Activated CD4-positive, CD25-positive, alpha-beta regulatory T cell (primary cell): ENCODE measurements around the gene GCFC2.
"Not testable (repeated sequence)": the region's sequence is repeated elsewhere in the genome, so short reads cannot be mapped to it uniquely, and the experiment has no call there.

Source experiments
- DNase-seq, 4 experiments: peaks; one replicate each; lab custom pipeline; 2025; lab: John Stamatoyannopoulos, UW

GCFC2 gene

DNA sequence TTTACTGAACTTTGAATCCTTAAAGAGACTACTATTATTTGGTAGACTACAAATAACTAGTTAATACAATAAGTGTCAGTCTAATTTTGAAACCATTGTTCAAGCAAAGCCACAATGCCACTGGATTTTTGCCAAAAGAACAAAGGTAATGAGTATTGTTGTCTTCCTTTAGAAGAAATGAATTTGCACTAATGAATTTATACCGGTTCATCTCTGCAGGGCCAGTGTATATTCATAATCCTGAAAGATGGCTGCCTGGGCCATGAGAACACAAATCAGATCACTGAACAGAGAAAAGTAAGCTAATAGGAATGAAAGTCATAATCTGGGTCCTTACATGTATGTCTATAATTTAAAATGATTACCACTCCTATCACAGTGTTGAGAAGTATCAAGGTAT lies 31.2 kb downstream of the GCFC2 start:
- DNase-seq = no peak

DNA sequence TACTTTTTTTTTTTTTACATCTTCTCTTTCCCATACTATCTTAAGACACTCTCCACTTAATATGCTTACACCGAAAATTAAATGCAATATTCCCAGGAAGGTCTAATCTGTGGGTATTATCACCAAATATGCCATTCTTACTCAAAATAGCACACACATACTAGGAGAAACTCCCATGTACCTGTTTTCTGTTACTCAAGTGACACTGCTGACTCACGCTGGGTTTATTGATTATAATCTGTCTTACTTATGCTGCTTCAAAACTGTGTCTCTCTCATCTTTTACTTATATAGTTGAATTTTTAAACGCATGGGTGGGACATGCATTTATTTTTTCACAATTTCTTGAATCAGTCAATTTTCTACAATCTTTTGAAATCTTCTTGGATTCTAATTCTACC lies 34.3 kb downstream of the GCFC2 start:
- DNase-seq = no peak

DNA sequence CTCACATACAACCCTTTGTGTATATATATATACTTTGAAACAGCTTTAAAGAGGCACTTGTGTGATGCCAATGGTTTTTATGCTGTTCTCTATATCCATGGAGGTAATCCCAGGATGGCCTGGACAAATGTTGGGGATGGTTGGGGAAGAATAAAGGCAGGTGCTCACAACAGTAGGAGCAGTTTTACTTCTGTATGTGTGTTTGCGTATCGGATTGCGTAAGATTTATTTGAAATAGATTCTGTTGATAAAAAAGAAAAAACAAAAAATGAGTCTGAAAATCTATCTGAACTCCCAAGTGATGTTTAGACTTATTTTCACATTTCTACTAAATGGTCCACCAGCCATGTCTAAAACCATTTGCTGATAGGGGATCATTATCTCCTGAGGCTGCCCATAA lies 34.8 kb downstream of the GCFC2 start:
- DNase-seq = no peak

DNA sequence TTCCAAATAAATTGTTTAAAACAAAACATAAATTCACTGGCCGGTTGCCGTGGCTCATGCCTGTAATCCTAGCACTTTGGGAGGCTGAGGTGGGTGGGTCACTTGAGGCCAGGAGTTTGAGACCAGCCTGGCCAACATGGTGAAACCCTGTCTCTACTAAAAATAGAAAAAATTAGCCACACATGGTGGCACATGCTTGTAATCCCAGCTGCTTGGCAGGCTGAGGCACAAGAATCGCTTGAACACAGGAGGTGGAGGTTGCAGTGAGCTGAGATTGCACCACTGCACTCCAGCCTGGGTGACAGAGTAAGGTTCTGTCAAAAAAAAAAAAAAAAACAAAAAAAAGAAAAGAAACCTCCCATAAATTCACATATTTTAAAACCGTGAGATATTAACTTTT lies 35.3 kb downstream of the GCFC2 start:
- DNase-seq = not testable (repeated sequence)

DNA sequence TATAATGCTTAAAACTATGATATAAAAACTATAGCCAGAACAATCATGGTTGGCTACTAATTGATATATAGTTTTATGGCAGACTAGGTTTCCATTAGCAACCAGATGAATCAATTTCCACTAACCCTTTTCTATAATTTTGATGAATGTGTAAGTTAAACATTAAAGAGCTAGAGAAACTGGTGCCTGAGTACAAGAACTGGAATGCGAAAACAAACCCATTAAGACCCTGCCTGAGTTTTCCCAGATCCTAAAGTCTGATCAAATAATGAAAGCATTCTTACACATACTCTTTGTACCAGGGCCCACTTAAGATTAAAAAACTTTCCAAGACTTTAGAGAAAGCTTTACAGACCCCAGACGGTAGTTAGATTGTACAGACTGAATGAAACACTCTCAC lies 42.8 kb downstream of the GCFC2 start:
- DNase-seq = no peak

DNA sequence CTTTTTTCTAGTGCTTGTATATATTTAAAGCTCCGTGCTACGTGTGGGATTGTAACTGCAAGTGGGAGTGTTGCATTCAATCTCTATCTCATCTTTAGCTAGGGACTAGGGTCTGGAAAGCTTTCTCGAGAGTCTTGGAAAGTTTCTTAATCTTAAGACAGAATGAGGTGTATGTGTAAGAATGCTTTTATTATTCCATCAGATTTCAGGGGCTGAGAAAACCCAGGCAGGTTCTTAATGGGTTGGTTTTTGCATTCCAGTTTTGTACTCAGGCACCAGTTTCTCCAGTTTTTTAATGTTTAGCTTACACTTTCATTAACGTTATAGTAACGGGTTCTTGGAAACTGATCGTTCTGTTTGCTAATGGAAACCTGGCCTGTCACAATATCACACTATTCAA lies 43.8 kb downstream of the GCFC2 start:
- no peak for DNase-seq

DNA sequence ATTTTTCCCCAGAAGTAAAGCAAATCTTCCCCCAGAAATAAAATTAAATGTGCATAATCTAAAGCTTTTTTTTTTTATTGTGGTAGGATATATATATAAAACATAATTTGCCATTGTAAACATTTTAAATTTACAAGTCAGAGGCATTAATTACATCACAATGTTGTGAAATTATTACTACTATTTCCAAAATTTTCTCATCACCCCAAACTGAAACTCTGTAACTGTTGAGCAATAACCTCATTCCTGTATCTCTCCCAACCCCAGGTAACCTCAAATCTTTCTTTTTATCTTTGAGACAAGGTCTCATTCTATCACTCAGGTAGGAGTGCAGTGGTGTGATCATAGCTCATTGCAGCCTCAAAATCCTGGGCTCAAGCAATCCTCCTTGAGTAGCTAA lies 52.9 kb downstream of the GCFC2 start:
- no peak for DNase-seq

DNA sequence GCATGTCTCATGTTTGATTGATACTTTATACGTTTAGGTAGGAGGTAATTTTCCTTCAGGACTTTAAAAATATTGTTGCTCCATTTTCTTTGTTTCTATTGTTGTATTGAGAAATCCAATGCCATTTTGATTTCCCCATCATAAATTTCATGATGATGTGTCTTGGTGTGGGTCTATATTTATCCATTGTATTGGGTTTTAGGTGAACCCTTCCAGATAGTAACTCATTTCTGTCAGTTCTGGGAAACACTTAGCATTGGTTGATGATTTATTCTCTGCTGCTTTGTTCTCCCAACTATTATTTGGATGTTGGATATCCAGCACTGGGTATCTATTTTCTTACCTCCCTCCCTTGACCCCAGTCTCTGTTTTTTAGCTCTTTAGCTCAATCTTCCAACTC lies 54.2 kb downstream of the GCFC2 start:
- no peak for DNase-seq

DNA sequence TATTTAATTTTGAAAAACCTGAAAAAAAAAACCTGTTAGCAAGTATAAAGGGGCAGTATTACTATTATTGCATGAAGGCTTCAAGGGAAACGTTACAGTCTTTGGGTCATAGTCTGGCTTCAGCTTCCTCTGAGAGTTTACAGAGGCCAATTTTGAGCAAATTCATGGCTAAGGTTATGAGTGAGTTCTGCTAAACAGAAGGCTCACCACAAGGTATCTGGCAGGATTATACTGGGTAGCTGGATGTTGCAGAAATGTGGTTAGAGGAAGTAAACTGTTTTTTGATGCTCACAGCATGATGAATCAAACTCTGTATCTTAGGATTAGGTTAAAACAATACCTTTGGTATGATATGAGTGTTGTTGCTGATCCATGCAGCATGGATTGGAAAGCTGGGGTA lies 54.9 kb downstream of the GCFC2 start:
- DNase-seq = no peak

DNA sequence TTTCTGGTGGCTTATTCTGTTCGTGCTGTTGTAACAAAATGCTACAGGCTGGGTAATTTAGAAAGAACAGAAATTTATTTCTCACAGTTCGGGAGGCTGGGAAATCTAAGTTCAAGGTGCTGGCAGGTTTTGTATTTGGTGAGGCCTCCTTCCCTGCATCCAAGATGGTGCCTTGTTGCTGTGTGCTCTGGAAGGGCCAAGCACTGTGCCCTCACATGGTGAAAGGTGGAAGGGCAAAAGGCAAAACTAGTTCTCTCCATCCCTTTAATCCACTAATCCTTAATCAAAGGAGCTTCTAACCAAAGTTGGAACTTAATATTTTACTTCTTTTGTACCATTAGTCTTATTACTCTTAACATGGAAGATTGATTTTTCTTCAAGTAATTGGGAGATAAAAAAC lies 56.7 kb downstream of the GCFC2 start:
- no peak for DNase-seq

DNA sequence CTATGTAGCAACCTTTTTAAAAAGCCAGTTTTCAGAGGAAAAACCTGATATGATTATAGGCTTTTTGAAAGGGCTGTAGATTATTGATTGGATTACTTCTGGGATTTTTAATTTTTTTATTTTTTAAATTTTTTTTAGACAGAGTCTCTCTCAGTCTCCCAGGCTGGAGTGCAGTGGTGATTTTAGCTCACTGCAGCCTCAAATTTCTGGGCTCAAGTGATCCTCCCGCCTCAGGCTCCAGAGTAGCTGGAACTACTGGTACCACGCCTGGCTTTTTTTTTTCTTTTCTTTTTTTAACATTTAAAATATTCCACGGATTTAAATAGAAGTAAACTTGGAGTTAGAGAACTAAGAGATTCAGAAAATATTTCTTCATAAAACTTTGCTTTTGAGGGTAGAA lies 62.9 kb downstream of the GCFC2 start:
- no peak for DNase-seq

DNA sequence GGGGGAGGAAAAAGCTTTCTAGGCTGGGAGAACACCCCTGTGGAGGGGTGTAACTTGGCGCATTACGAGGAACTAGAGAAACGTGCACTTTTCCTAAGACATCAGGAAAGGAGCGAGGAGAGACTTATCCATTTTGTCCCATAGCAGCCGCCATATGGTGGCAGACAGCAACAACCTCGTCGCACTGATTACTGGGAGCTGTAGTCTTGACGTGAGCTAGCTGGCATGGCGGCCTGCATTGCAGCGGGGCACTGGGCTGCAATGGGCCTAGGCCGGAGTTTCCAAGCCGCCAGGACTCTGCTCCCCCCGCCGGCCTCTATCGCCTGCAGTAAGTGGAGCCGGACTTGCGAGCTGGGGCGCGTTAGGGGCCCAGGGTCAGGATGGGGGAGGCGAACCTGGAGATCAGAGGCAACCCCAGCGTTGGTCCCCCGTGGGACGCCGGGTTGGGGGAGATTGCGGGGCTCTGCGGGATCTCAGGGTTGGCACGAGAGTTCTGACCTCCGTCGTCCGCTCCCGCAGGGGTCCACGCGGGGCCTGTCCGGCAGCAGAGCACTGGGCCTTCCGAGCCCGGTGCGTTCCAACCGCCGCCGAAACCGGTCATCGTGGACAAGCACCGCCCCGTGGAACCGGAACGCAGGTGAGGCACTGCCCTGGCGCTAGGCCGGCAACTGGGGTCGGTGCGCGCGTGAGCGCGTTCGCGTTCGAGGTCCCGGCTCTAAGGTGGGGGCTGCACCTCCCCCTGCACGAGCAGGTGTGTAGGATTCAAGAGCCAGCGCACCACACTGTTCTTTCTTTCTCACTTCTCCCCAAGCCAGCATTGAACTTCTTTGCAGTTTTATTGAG lies 63.9 kb downstream of the GCFC2 start, which contains the start of gene MRPL19:
TSS of gene MRPL19 (plus strand) at position 201 of the 843 bp plus-strand sequence. CDS start at position 226, 25 bp downstream.
- peak; percentile 51 to 61 (median 52) for DNase-seq

DNA sequence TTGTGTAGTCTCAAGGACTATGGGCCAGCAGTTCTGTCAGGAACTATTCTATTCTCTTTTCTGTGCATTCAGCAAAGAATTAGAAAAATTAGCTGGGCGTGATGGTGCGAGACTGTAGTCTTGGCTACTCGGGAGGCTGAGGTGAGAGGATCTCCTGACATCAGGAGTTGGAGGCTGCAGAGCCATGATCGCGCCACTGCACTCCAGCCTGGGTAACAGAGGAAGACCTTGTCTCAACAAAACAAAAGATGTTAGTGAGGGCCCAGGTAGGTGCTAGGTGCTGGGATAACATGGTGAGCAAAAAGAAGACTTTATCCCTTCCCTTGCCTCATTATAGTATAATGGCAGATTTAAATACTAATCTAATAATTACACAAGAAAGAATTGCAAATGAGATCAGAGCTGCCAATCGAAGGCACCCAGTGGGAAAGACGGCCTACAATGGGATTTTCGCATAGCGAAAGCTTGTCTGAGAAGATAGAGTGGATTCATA lies 64.6 kb downstream of the GCFC2 start:
- DNase-seq = no peak

DNA sequence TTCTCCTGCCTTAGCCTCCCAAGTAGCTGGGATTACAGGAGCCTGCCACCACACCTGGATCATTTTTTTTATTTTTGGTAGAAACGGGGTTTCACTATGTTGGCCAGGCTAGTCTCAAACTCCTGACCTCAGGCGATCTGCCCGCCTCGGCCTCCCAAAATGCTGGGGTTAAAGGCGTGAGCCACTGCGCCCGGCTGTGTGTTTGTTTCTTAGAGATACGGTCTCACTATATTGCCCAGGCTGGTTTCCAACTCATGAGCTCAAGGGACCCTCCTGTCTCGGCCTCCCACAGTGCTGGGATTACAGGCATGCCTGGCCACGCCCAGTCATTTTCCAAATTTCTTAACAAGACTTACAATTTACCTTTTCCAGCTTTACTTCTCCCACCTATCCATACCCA lies 65.1 kb downstream of the GCFC2 start:
- no peak for DNase-seq

DNA sequence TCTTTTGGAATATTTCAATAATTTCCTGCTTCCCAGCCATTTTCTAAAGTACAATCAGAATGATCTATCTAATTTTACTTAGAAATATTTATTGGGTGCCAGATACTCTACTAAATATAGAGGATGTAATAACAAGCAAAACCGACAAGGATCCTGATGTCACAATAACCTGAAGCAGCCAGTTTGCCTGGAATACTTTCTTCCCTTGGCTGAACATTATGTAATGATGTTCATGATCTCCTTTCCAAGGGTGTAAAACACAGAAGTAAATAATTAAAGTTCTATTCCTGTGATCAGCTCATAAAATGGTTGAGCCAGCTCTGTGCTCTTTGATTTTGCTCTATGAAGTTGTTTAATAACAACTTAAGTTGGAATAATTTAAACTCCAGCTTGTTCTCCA lies 66.7 kb downstream of the GCFC2 start:
- no peak for DNase-seq

DNA sequence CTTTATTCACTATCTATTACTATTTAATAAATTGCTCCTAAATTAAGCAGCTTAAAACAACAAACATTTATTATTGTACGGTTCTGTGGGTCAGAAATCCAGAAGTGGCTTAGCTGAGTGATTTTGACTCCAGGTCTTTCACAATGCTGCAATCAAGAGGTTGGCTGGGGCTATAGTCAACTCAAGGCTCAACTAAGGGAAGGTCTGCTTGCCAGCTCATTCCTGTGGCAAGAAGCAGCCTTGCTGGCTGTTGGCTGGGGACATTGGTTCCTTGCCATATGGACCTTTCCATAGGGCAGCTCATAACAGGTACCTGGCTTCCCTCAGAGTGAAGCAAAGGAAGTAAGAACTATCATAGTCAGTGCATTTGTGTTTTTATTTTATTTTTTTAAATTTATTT lies 69.1 kb downstream of the GCFC2 start:
- no peak for DNase-seq

DNA sequence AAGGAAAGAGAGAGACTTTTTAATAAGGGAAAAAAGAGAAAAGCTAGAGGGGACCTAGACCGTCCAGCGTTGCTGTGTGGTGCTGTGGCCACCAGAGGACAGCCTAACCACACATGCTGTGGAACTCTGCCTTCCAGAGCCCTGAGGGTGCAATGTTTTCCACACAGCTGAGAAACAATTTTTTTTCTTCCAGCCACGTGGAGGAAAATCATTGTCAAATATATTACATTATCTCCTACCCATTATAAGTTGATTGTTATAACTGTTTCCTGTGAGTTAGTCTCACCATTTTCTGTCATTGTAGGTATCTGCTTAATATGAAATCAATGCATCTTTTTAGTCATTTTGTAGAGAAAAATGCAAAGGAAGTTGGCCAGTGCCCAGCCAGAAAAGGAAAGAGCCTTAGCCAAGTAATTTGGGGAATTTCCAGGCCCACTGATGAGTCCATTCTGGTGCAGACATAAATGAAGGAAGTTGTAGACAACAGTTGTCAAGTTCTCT lies 70.0 kb downstream of the GCFC2 start:
- peak in 2 of 4 experiments; percentile 2 to 3 for DNase-seq

DNA sequence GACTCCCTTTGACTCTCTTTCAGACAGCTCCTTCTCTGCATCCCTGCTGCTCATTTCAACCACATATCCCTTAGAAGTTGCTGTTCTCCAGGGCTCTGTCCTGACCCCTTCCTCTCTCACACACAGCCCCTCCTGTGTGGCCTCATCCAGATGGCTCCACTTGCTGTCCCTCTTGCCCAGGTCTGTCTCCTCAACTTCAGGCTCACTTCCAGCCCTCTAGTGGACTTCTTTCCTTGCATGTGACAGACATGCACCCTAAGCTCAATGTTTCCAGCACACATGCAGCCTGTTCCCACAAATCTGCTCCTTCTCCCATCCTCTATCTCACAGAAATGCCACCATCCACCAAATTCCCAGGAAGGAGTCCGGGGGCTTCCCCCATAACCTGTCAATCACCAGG lies 73.1 kb downstream of the GCFC2 start:
- DNase-seq = no peak

DNA sequence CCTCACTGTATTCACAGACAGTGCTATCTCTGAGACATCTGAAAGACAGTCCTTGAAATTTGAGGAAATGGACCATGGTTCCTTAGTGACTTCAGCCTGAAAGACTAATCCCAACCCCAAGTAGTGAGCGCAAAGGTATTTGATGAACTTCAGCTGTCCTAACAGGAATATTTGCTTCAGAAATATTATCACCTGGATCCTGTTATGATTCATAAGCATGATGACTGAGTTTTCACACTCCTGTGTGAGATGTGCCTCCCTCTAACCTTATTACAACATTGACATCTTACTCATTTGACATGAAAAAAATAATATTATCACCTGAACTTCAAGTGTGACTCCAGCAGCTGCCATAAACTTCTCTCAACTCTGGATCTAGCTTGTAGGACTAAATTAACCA lies 75.8 kb downstream of the GCFC2 start:
- DNase-seq = no peak

DNA sequence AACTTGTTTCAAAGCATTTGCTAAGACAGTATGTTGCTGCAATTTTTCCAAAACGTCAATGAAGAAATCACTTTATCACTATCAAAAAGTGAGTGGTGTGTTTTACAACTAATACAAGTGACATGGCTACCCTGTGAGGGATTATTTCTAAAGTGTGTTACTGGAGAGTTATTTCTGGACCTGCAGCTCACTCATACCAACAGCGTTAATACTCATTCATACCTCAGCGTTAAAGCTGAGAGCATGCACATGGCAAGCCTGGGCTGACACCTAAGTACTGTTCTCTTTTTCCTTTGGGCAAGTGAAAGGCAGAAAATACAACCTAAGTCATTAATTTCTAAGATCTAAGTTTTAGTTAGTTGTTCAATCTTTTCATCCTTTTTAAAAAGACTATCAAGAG lies 77.1 kb downstream of the GCFC2 start:
- no peak for DNase-seq

DNA sequence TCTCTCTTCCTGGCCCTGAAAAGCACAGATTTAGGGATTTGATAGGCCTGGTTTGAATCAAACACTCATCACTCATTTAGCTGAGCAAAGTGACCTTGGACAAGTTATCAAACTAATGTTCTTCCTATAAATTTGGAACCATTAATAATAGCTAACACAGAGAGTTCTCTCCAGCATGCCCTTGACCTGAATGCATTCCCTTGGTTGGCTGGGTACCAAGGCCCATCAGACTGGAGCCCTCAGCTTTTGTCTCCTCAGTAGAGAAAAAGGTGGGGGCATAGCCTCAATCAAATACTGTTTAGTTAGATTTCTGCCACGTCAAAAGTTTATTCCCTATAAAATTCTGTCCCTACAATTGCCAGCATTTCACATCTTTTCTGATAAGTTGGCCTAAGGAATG lies 77.9 kb downstream of the GCFC2 start:
- DNase-seq = no peak

DNA sequence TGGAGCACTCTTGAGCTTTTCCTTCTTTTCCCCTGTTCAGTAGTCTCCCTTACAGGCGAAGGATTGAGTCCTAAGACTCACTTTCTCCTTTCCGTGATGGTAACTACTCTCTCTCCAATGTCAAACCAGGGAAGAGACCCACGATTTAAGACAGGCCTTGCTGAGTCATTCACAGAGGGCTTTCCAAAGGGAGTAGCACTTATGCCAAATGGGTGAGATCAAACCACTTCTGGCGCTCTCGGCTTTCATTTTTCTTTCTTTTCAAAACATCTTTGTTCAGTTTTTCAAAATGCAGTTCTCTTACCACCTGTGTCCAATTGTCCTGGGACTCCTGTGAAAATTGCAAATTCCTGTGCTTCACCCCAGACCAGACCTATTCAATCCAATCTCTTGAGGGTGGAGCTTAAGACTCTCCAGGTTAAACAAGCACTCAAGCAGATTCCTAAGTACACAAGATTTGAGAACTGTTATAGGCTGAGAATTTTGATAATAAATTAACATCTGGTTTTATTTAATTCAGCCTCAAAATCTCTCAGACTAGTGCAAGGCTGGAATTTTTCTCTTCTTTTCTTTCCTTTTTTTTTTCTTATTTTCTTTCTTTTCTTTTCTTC lies 78.5 kb downstream of the GCFC2 start:
- DNase-seq = no peak

DNA sequence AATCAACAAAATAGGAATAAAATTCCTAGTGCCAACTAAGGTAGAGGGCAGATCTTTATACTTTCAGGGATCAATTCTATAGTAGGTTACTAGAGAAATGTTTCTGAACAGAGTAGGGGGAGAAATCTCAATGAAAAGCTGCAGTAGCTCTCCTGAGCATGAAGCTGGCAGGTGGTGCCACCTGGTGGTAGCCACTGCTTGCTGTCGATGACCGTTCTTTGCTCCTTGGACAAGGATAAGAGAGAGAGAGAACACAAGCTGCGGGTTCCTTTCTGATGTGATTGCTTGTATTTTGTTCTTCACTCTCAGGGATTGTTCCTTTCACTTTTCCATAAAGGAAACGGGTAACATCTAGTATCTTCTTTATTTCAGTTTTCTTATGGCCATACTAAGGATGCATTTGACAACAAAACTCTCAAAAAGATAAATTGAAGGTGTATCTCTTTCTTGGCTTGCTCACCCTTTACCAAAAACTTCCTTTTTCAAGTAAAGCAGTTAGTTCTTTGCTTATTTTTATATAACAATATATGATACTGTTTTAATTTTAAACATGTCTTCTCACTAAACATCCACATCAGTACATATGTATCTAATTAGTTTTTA lies 82.7 kb downstream of the GCFC2 start:
- DNase-seq = peak; percentile 7 to 16 (median 12)
